ENCODE results near the gene EXOSC9.

EXOSC9 gene

DNA sequence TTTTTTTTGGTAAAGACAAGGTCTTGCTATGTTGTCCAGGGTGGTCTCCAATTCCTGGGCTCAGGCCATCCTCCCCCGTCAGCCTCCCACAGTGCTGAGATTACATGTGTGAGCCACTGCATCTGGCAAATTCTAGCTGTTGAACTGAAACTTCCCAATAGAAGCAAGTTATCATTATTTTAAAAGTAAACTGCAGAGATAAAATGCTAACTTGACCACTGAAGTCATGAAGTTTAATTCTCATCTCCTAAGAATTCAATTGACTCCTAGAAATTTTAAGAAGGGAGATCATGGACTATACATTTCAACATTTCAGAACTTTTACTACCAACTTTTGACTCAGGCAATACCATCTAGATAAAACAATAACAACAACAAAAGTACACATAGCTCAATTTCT lies 11.7 kb upstream of the EXOSC9 start:
- peaks cover 4% of the 10 kb centered on the region for H3K27me3 ChIP-seq (ENCODE audit: insufficient read depth, low read length, poor library complexity, severe bottlenecking)
- no peaks in the 10 kb centered on the region for H3K9me2 ChIP-seq (replicated peaks; ENCODE audit: low read depth, low read length)
- H3K79me2 ChIP-seq (ENCODE audit: insufficient read depth, low read length): no peaks in the 10 kb centered on the region
- H3K4me3 ChIP-seq (ENCODE audit: low read length, poor library complexity, severe bottlenecking): no peak overlapping the region
- no peak overlapping the region for H3K4me2 ChIP-seq (ENCODE audit: low read depth, low read length, poor library complexity, severe bottlenecking)
- H2AFZ ChIP-seq (ENCODE audit: low read length): no peak overlapping the region
- no peaks in the 10 kb centered on the region for H3F3A ChIP-seq (ENCODE audit: low read depth)
- H3K9ac ChIP-seq (ENCODE audit: low read depth, low read length, poor library complexity, severe bottlenecking): no peak overlapping the region
- no peaks in the 10 kb centered on the region for H4K20me1 ChIP-seq (ENCODE audit: insufficient read depth, low read length, poor library complexity, severe bottlenecking)
- H3K9me3 ChIP-seq (ENCODE audit: insufficient read depth, low read depth, low read length): no peaks in the 10 kb centered on the region
- TF ChIP-seq, protein P1, sequence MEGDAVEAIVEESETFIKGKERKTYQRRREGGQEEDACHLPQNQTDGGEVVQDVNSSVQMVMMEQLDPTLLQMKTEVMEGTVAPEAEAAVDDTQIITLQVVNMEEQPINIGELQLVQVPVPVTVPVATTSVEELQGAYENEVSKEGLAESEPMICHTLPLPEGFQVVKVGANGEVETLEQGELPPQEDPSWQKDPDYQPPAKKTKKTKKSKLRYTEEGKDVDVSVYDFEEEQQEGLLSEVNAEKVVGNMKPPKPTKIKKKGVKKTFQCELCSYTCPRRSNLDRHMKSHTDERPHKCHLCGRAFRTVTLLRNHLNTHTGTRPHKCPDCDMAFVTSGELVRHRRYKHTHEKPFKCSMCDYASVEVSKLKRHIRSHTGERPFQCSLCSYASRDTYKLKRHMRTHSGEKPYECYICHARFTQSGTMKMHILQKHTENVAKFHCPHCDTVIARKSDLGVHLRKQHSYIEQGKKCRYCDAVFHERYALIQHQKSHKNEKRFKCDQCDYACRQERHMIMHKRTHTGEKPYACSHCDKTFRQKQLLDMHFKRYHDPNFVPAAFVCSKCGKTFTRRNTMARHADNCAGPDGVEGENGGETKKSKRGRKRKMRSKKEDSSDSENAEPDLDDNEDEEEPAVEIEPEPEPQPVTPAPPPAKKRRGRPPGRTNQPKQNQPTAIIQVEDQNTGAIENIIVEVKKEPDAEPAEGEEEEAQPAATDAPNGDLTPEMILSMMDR (conservative IDR thresholded peaks at IDR 0.05; ENCODE audit: low read length): no peak
- TF ChIP-seq EZH2phosphoT487 (IDR thresholded peaks at IDR 0.05; ENCODE audit: borderline replicate concordance): no peak
- no peaks in the 10 kb centered on the region for H3K4me1 ChIP-seq (ENCODE audit: insufficient read depth, low read length, poor library complexity, severe bottlenecking)
- no peaks in the 10 kb centered on the region for H3K36me3 ChIP-seq (ENCODE audit: insufficient read depth, low read length)

DNA sequence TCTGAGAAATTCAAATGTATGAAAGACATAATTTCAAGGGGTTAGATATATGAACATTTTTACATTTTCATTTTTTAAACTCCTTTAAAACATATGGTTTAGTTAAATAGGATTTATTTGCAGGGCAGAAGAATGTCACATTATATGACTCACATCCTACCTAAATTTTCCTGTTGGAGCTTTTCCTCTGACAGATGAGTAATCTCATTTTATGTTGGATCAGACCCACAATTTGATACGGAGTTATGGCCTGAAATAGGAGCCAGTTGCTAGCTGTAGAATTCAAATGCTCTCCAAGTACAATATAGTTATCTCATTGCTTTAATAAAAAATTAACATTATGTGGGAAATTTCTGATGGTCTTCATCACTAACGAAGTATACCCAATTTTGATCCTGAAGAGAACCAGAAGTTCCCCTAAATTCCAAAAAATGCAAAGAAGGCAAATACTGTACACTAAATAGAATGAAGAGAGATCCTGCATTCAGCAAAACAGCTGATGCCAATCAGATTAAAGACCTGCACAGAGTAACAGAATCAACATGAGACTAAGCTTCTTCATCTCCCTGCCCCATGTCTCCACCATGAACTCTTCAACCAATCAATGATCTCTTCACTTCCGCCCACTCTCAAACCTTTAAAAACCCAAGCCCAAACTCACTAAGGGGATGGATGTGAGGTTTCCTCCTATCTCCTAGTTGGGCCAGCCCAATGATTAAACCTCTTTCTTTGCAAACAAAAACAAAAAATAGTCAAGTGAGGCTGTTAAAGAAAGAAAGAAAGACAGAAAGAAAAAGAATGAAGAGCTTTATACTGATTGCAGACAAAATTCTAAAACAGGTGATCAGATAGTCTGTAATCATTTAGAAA lies 10.9 kb upstream of the EXOSC9 start:
- Histone ChIP-seq H3K9me3 (ENCODE audit: insufficient read depth, low read depth, low read length) (no peaks in the 10 kb centered on the region), H2AFZ (ENCODE audit: low read length) (no peak overlapping the region), H3K9ac (ENCODE audit: low read depth, low read length, poor library complexity, severe bottlenecking) (no peak overlapping the region), H3K4me1 (ENCODE audit: insufficient read depth, low read length, poor library complexity, severe bottlenecking) (no peaks in the 10 kb centered on the region), H3K9me2 (replicated peaks; ENCODE audit: low read depth, low read length) (no peaks in the 10 kb centered on the region), H3K27me3 (ENCODE audit: insufficient read depth, low read length, poor library complexity, severe bottlenecking) (peaks cover 4% of the 10 kb centered on the region), H3F3A (ENCODE audit: low read depth) (no peaks in the 10 kb centered on the region), H3K4me3 (ENCODE audit: low read length, poor library complexity, severe bottlenecking) (no peak overlapping the region), H3K4me2 (ENCODE audit: low read depth, low read length, poor library complexity, severe bottlenecking) (no peak overlapping the region), H3K79me2 (ENCODE audit: insufficient read depth, low read length) (no peaks in the 10 kb centered on the region), H4K20me1 (ENCODE audit: insufficient read depth, low read length, poor library complexity, severe bottlenecking) (no peaks in the 10 kb centered on the region), H3K36me3 (ENCODE audit: insufficient read depth, low read length) (no peaks in the 10 kb centered on the region)
- TF ChIP-seq, protein P1 (conservative IDR thresholded peaks at IDR 0.05; ENCODE audit: low read length): no peak
- TF ChIP-seq EZH2phosphoT487 (IDR thresholded peaks at IDR 0.05; ENCODE audit: borderline replicate concordance): no peak

DNA sequence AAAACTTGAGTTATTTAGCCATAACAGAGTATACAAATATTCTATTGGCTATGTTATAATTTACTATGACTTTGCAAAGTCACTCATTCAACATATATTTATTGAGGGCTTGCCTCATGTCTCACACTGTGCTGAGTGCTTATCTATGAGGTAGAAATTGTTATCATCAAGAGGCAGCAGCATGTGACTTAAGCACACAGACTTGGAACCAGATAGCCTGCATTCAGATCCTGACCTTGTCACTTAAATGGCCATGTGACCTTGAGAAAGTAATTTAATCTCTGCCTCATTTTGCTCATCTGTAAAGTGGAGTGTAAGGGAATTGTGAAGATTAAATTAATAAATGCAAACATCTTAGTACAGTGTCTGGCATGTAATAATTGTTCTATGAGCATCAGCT lies 10.1 kb upstream of the EXOSC9 start:
- Histone ChIP-seq H3K9ac (ENCODE audit: low read depth, low read length, poor library complexity, severe bottlenecking) (no peak overlapping the region), H3K27me3 (ENCODE audit: insufficient read depth, low read length, poor library complexity, severe bottlenecking) (peaks cover 4% of the 10 kb centered on the region), H3K4me3 (ENCODE audit: low read length, poor library complexity, severe bottlenecking) (no peak overlapping the region), H3K79me2 (ENCODE audit: insufficient read depth, low read length) (no peaks in the 10 kb centered on the region), H2AFZ (ENCODE audit: low read length) (no peak overlapping the region), H3K4me1 (ENCODE audit: insufficient read depth, low read length, poor library complexity, severe bottlenecking) (no peaks in the 10 kb centered on the region), H4K20me1 (ENCODE audit: insufficient read depth, low read length, poor library complexity, severe bottlenecking) (no peaks in the 10 kb centered on the region), H3K9me2 (replicated peaks; ENCODE audit: low read depth, low read length) (no peaks in the 10 kb centered on the region), H3K36me3 (ENCODE audit: insufficient read depth, low read length) (no peaks in the 10 kb centered on the region), H3K9me3 (ENCODE audit: insufficient read depth, low read depth, low read length) (no peaks in the 10 kb centered on the region), H3K4me2 (ENCODE audit: low read depth, low read length, poor library complexity, severe bottlenecking) (no peak overlapping the region), H3F3A (ENCODE audit: low read depth) (no peaks in the 10 kb centered on the region)
- no peak for TF ChIP-seq EZH2phosphoT487 (IDR thresholded peaks at IDR 0.05; ENCODE audit: borderline replicate concordance)
- TF ChIP-seq, protein P1 (conservative IDR thresholded peaks at IDR 0.05; ENCODE audit: low read length): no peak
